Peyer's patch (tissue), 4 donors: Measurements from ENCODE around the gene ZNF490.

Experiments
- POLR2A ChIP-seq, 2 donors: fragments of 450-650 bp; IDR thresholded peaks; one replicate each; pipeline ENCODE4 v1.5.1; 2017; ENCODE audit warnings: antibody characterized with exemption in 2 of 2, mild to moderate bottlenecking in 2 of 2, moderate library complexity in 2 of 2
- TF ChIP-seq, protein P1 (sequence below), 6 experiments: fragments of 450-650 bp in 4 of 6; fragments of 200-600 bp in 2 of 6; sonication (generic) in 1 of 6; IDR thresholded peaks; one replicate each; pipeline ENCODE4 v1.5.1; 2017 to 2019; ENCODE audit warnings: antibody characterized with exemption in 6 of 6, mild to moderate bottlenecking in 3 of 6, moderate library complexity in 1 of 6

GRCh38 chr19:12580180-12580694, 30.4 kb downstream of the ZNF490 start:
- TF ChIP-seq, protein P1, sequence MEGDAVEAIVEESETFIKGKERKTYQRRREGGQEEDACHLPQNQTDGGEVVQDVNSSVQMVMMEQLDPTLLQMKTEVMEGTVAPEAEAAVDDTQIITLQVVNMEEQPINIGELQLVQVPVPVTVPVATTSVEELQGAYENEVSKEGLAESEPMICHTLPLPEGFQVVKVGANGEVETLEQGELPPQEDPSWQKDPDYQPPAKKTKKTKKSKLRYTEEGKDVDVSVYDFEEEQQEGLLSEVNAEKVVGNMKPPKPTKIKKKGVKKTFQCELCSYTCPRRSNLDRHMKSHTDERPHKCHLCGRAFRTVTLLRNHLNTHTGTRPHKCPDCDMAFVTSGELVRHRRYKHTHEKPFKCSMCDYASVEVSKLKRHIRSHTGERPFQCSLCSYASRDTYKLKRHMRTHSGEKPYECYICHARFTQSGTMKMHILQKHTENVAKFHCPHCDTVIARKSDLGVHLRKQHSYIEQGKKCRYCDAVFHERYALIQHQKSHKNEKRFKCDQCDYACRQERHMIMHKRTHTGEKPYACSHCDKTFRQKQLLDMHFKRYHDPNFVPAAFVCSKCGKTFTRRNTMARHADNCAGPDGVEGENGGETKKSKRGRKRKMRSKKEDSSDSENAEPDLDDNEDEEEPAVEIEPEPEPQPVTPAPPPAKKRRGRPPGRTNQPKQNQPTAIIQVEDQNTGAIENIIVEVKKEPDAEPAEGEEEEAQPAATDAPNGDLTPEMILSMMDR (IDR thresholded peaks at IDR 0.05): no peak
- no peak for TF ChIP-seq POLR2A (IDR thresholded peaks at IDR 0.05)
